Measurements from ENCODE around the gene TNFRSF12A. TPM values are rescaled to one million over a fixed set of nuclear protein-coding genes. Genes with fewer than 3 reads are reported as not detected.

The TNFRSF12A gene
- total RNA-seq, 1 experiment from 2014 or later, result 156 TPM

DNA sequence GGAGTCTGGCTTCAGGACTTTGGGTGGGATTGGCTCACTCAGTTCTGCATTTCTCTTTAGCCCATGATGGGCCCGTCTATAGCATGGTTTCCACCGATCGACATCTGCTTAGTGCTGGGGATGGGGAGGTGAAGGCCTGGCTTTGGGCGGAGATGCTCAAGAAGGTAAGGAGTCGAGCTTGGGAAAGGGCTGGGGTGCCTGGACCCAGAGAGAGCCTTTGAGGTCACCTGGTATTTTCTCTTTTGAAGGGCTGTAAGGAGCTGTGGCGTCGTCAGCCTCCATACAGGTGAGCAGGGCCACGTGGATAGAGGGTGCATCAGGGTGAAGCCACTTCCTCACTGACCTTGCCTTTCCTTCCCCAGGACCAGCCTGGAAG, 5.8 kb downstream of the TNFRSF12A start:
- in situ Hi-C loops (cut with HindIII; ENCODE audit: low pct_unique_long_range_greater_than_20kb, low sequenced_read_pairs), result no loop called here
- no peak overlapping the region for H3K27ac ChIP-seq (ENCODE audit: low read length)
- H3K36me3 ChIP-seq (ENCODE audit: control insufficient read depth, insufficient read depth, low read length), result peaks cover 6% of the 10 kb centered on the region
- no peaks in the 10 kb centered on the region for H3K9me3 ChIP-seq (ENCODE audit: control insufficient read depth, insufficient read depth, low read depth, low read length)
- H3K4me3 ChIP-seq (ENCODE audit: low read depth in 2 of 2, low read length in 2 of 2), result no peak overlapping the region
- H3K4me1 ChIP-seq (ENCODE audit: control insufficient read depth, insufficient read depth, low read length), result peaks cover 15% of the 10 kb centered on the region
- ATAC-seq, result no peak
- no peak for DNase-seq (ENCODE audit: low read depth, low spot score)
- POLR2A ChIA-PET, result no interaction called here
- intact Hi-C loops (cut with micrococcal nuclease; ENCODE audit: unreplicated experiment), result no loop called here
- TF ChIP-seq POLR2AphosphoS5 (IDR thresholded peaks at IDR 0.05; ENCODE audit: low read depth, low read length), result no peak
- TF ChIP-seq, protein P1, sequence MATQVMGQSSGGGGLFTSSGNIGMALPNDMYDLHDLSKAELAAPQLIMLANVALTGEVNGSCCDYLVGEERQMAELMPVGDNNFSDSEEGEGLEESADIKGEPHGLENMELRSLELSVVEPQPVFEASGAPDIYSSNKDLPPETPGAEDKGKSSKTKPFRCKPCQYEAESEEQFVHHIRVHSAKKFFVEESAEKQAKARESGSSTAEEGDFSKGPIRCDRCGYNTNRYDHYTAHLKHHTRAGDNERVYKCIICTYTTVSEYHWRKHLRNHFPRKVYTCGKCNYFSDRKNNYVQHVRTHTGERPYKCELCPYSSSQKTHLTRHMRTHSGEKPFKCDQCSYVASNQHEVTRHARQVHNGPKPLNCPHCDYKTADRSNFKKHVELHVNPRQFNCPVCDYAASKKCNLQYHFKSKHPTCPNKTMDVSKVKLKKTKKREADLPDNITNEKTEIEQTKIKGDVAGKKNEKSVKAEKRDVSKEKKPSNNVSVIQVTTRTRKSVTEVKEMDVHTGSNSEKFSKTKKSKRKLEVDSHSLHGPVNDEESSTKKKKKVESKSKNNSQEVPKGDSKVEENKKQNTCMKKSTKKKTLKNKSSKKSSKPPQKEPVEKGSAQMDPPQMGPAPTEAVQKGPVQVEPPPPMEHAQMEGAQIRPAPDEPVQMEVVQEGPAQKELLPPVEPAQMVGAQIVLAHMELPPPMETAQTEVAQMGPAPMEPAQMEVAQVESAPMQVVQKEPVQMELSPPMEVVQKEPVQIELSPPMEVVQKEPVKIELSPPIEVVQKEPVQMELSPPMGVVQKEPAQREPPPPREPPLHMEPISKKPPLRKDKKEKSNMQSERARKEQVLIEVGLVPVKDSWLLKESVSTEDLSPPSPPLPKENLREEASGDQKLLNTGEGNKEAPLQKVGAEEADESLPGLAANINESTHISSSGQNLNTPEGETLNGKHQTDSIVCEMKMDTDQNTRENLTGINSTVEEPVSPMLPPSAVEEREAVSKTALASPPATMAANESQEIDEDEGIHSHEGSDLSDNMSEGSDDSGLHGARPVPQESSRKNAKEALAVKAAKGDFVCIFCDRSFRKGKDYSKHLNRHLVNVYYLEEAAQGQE (IDR thresholded peaks at IDR 0.05; ENCODE audit: insufficient read depth in 1 of 2, low read depth in 2 of 2, low read length in 1 of 2), result no peak
- TF ChIP-seq, protein P2, sequence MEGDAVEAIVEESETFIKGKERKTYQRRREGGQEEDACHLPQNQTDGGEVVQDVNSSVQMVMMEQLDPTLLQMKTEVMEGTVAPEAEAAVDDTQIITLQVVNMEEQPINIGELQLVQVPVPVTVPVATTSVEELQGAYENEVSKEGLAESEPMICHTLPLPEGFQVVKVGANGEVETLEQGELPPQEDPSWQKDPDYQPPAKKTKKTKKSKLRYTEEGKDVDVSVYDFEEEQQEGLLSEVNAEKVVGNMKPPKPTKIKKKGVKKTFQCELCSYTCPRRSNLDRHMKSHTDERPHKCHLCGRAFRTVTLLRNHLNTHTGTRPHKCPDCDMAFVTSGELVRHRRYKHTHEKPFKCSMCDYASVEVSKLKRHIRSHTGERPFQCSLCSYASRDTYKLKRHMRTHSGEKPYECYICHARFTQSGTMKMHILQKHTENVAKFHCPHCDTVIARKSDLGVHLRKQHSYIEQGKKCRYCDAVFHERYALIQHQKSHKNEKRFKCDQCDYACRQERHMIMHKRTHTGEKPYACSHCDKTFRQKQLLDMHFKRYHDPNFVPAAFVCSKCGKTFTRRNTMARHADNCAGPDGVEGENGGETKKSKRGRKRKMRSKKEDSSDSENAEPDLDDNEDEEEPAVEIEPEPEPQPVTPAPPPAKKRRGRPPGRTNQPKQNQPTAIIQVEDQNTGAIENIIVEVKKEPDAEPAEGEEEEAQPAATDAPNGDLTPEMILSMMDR (IDR thresholded peaks at IDR 0.05), result no peak
- TF ChIP-seq SIN3A (IDR thresholded peaks at IDR 0.05; ENCODE audit: borderline replicate concordance, insufficient read depth, low read depth, low read length), result no peak
- TF ChIP-seq TCF7L2 (IDR thresholded peaks at IDR 0.05; ENCODE audit: low read depth, low read length), result no peak
- CTCF ChIA-PET, result no interaction called here
- no TSS peak for BruUV-seq (replicated peaks)
- no peaks in the 10 kb centered on the region for H3K27me3 ChIP-seq (ENCODE audit: control insufficient read depth, insufficient read depth, low read length)

DNA sequence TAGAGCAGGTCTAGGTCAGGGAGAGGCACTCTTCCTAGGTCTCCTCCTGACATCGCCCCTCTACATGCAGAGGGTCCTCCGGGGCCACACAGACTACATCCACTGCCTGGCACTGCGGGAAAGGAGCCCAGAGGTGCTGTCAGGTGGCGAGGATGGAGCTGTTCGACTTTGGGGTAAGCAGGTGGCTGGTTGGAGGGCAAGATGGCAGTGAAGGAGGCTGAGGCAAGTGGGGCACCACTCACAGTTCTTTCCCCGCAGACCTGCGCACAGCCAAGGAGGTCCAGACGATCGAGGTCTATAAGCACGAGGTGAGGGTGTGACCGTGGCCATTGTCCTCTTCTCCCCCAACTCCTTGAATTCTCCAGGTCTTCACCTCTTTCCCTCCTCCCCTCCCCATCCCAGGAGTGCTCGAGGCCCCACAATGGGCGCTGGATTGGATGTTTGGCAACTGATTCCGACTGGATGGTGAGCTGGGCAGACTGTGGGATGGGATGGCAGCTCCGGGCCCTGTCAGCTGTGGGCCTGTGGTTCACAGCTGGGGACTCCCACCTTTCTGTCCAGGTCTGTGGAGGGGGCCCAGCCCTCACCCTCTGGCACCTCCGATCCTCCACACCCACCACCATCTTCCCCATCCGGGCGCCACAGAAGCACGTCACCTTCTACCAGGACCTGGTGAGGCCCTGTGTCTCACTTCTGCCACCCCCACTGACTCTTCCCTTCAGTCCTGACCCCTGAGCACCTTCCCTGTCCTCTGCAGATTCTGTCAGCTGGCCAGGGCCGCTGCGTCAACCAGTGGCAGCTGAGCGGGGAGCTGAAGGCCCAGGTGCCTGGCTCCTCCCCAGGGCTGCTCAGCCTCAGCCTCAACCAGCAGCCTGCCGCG, 6.7 kb downstream of the TNFRSF12A start:
- Histone ChIP-seq H3K9me3 (ENCODE audit: control insufficient read depth, insufficient read depth, low read depth, low read length) (no peaks in the 10 kb centered on the region), H3K4me1 (ENCODE audit: control insufficient read depth, insufficient read depth, low read length) (peaks cover 17% of the 10 kb centered on the region), H3K27me3 (ENCODE audit: control insufficient read depth, insufficient read depth, low read length) (no peaks in the 10 kb centered on the region), H3K4me3 (ENCODE audit: low read depth in 2 of 2, low read length in 2 of 2) (no peak overlapping the region), H3K27ac (ENCODE audit: low read length) (no peak overlapping the region), H3K36me3 (ENCODE audit: control insufficient read depth, insufficient read depth, low read length) (peaks cover 3% of the 10 kb centered on the region)
- no peak for DNase-seq (ENCODE audit: low read depth, low spot score)
- ChIA-PET CTCF (interaction anchor here (0.6 kb wide), 1 partner anchor 96 kb away, joined by 3 read pairs; no protein-coding TSS in a partner anchor), POLR2A (interaction anchor here (0.5 to 0.7 kb wide), 4 partner anchors 20 to 1738 kb away, joined by 3 to 10 read pairs (median 7); no protein-coding TSS in a partner anchor)
- in situ Hi-C loops (cut with HindIII; ENCODE audit: low pct_unique_long_range_greater_than_20kb, low sequenced_read_pairs) (no loop called here), intact Hi-C loops (cut with micrococcal nuclease; ENCODE audit: unreplicated experiment) (no loop called here)
- TF ChIP-seq POLR2AphosphoS5 (IDR thresholded peaks at IDR 0.05; ENCODE audit: low read depth, low read length) (no peak), TCF7L2 (IDR thresholded peaks at IDR 0.05; ENCODE audit: low read depth, low read length) (no peak), SIN3A (IDR thresholded peaks at IDR 0.05; ENCODE audit: borderline replicate concordance, insufficient read depth, low read depth, low read length) (no peak)
- TF ChIP-seq, protein P2 (IDR thresholded peaks at IDR 0.05), result no peak
- TF ChIP-seq, protein P1 (IDR thresholded peaks at IDR 0.05; ENCODE audit: insufficient read depth in 1 of 2, low read depth in 2 of 2, low read length in 1 of 2), result no peak
- BruUV-seq (replicated peaks), result no TSS peak
- ATAC-seq, result no peak
